K562 (cell line): ENCODE data around the gene DEPDC1. TPM values are rescaled to one million over a fixed set of nuclear protein-coding genes. Genes with fewer than 3 reads are reported as not detected.

Source experiments
- ATAC-seq: fragments of 200-7000 bp; cut with Tn5 transposase; 3 replicates; pipeline ENCODE4 v1.9.1; 2020; ENCODE audit warnings: moderate library complexity
- BruUV-seq: library from RNA; stranded (reverse); fragments of 400-500 nt; replicated peaks from 2 replicates; lab custom pipeline; 2021; lab: Mats Ljungman, UMichigan
- CTCF ChIA-PET: fragments of 300-600 bp; formaldehyde crosslinking; extraction: SDS; loops from one replicate; lab custom pipeline; 2021; ENCODE audit warnings: low intra/inter-chr PET ratio; lab: Yijun Ruan, JAX
- POLR2A ChIA-PET: fragments of 300-600, 350-650 bp; sonication (Branson Sonifier 250); formaldehyde crosslinking; extraction: SDS; loops from one replicate; lab custom pipeline; 2021; ENCODE audit warnings: antibody characterized with exemption, inconsistent platforms; lab: Yijun Ruan, JAX
- DNase-seq, 4 experiments: peaks; one replicate each; pipeline versions ENCODE4 v3.0.0 to v3.0.0-alpha.2; 2011 to 2018; ENCODE audit warnings: low spot score in 3 of 4, mixed read lengths in 3 of 4; ENCODE audit errors: extremely low read depth in 1 of 4
- FAIRE-seq: peaks from 2 replicates; lab custom pipeline; 2011; peaks lifted over from hg19 to GRCh38; lab: Jason Lieb, UNC
- H2AFZ ChIP-seq: 2 replicates; pipeline ENCODE4 v1.6.0; 2011; ENCODE audit warnings: low read depth, low read length, control low read depth, inconsistent platforms
- H3K27ac ChIP-seq: fragments of 200-600 bp; 3 replicates; pipeline ENCODE4 v1.8.0; 2011; ENCODE audit warnings: low read depth, mild to moderate bottlenecking, control low read depth, inconsistent platforms, low read length, moderate library complexity, mixed read lengths; ENCODE audit errors: extremely low read depth
- H3K27me3 ChIP-seq, 2 experiments: fragments of 300-600 bp in 1 of 2; 2 replicates in 1 of 2; 3 replicates in 1 of 2; pipeline versions ENCODE4 v1.6.0 to v1.8.0; 2011; ENCODE audit warnings: inconsistent platforms in 2 of 2, low read length in 2 of 2, mild to moderate bottlenecking in 1 of 2, mixed read lengths in 1 of 2, moderate library complexity in 1 of 2; ENCODE audit not compliant: control insufficient read depth in 2 of 2, insufficient read depth in 2 of 2
- H3K36me3 ChIP-seq: fragments of 300-600 bp; 3 replicates; pipeline ENCODE4 v1.8.0; 2011; ENCODE audit warnings: mild to moderate bottlenecking, low read length, inconsistent platforms; ENCODE audit not compliant: control insufficient read depth, insufficient read depth
- H3K4me1 ChIP-seq, 2 experiments: fragments of 200-600 bp in 1 of 2; replicated peaks in 1 of 2; 2 replicates in 1 of 2; 3 replicates in 1 of 2; pipeline versions ENCODE4 v1.5.1 to v1.8.0; 2011; ENCODE audit warnings: inconsistent platforms in 2 of 2, low read length in 2 of 2, mild to moderate bottlenecking in 1 of 2, mixed read lengths in 1 of 2, moderate library complexity in 1 of 2; ENCODE audit not compliant: control insufficient read depth in 2 of 2, insufficient read depth in 2 of 2
- H3K4me2 ChIP-seq: 2 replicates; pipeline ENCODE4 v1.6.1; 2011; ENCODE audit warnings: low read length, control low read depth, inconsistent platforms, mixed read lengths; ENCODE audit not compliant: insufficient read depth
- H3K4me3 ChIP-seq: fragments of 200-600 bp; sonication (generic), shearing (Covaris generic); 2 replicates; pipeline ENCODE4 v1.5.1; 2016; ENCODE audit warnings: control low read depth, inconsistent platforms
- H3K79me2 ChIP-seq: fragments of 200-600 bp; 3 replicates; pipeline ENCODE4 v1.8.0; 2011; ENCODE audit warnings: low read length, inconsistent platforms; ENCODE audit not compliant: control insufficient read depth, insufficient read depth
- H3K9ac ChIP-seq, 2 experiments: 2 replicates each; pipeline versions ENCODE4 v1.6.0 to v1.6.1; 2011; ENCODE audit warnings: low read depth in 2 of 2, low read length in 2 of 2, control low read depth in 1 of 2, inconsistent platforms in 1 of 2, mild to moderate bottlenecking in 1 of 2, mixed read lengths in 1 of 2; ENCODE audit not compliant: insufficient read depth in 1 of 2
- H3K9me1 ChIP-seq: one replicate; pipeline ENCODE4 v1.6.0; 2011; ENCODE audit warnings: inconsistent platforms, mild to moderate bottlenecking, low read length, moderate library complexity; ENCODE audit not compliant: control insufficient read depth, insufficient read depth
- H3K9me3 ChIP-seq: replicated peaks from 2 replicates; pipeline ENCODE4 v1.5.1; 2011; ENCODE audit warnings: low read depth, low read length, inconsistent platforms; ENCODE audit not compliant: control insufficient read depth, insufficient read depth
- H4K20me1 ChIP-seq: replicated peaks from 2 replicates; pipeline ENCODE4 v1.6.1; 2011; ENCODE audit warnings: low read length, inconsistent platforms, mixed read lengths; ENCODE audit not compliant: control insufficient read depth, insufficient read depth
- BDP1 ChIP-seq: IDR thresholded peaks from 3 replicates; pipeline ENCODE4 v1.6.1; 2011; ENCODE audit not compliant: insufficient read length, insufficient read depth
- NFATC3 ChIP-seq: fragments of 450-650 bp; IDR thresholded peaks from 2 replicates; pipeline ENCODE4 v1.6.1; 2017; ENCODE audit warnings: mild to moderate bottlenecking
- REST ChIP-seq, 2 experiments: fragments of 450-650 bp; formaldehyde crosslinking in 1 of 2; IDR thresholded peaks; 2 replicates each; pipeline versions ENCODE4 v1.4.0 to v1.6.1; 2014 to 2020; ENCODE audit warnings: mild to moderate bottlenecking in 2 of 2, borderline replicate concordance in 1 of 2, low read depth in 1 of 2
- ZNF165 ChIP-seq: fragments of 250-450 bp; sonication (Bioruptor Pico); IDR thresholded peaks from 2 replicates; pipeline ENCODE4 v1.4.0; 2020; ENCODE audit warnings: borderline replicate concordance
- ZNF217 ChIP-seq: sonication (generic); formaldehyde crosslinking; IDR thresholded peaks from 2 replicates; pipeline ENCODE4 v1.8.0; 2022; ENCODE audit warnings: mild to moderate bottlenecking, missing genetic modification reagents
- ZNF24 ChIP-seq: fragments of 450-650 bp; IDR thresholded peaks from 2 replicates; pipeline ENCODE4 v1.6.1; 2016
- WGBS: fragments of 100-300 bp; shearing (Covaris generic); methylation state at CpG from one replicate; pipeline ENCODE4 v1.1.6; 2016; ENCODE audit warnings: low coverage, mixed read lengths; ENCODE audit not compliant: insufficient coverage; ENCODE audit errors: missing lambda C conversion rate; 5-methylcytosine and 5-hydroxymethylcytosine counted together
- in situ Hi-C: fragments of 300-500 bp; cut with MboI; formaldehyde crosslinking; loops from 4 replicates; pipeline ENCODE4 v1.15.0; 2018; ENCODE audit warnings: inconsistent platforms, mixed read lengths
- intact Hi-C: fragments of 100-400 bp; cut with micrococcal nuclease; formaldehyde crosslinking; loops from 2 replicates; pipeline ENCODE4 v1.14.2; 2022
- polyA plus RNA-seq, 8 experiments: library from polyadenylated mRNA; depleted of rRNA in 4 of 8; stranded (reverse) in 5 of 8; unstranded in 3 of 8; fragments of >200 nt; fragmentation: Nextera tagmentation in 2 of 8; fragmentation: Illumina TruSeq in 1 of 8; extraction: Ambion mirVana in 2 of 8; extraction: Trizol in 1 of 8; gene quantifications; 2 replicates each; pipeline versions ENCODE4 v1.2.1 to v1.2.3, GENCODE V29; 2011 to 2014; ENCODE audit warnings: inconsistent platforms in 1 of 8, missing spikeins in 1 of 8
- total RNA-seq, 7 experiments: library from RNA; depleted of rRNA in 6 of 7; stranded (reverse); fragments of >200 nt in 6 of 7; fragmentation: Illumina TruSeq in 2 of 7; extraction: Trizol in 2 of 7; gene quantifications; 2 replicates each; pipeline versions ENCODE4 v1.2.1 to v1.2.3, GENCODE V29; 2011 to 2021; ENCODE audit warnings: low replicate concordance in 1 of 7
- TF ChIP-seq, protein P1 (sequence below): fragments of 250-450 bp; sonication (Bioruptor Pico); IDR thresholded peaks from 2 replicates; pipeline ENCODE4 v1.5.0; 2020; ENCODE audit warnings: mild to moderate bottlenecking

The DEPDC1 gene
- total and polyA plus RNA-seq, 9 of the 15 experiments (the other 6 are each of a cell fraction or from before 2014, with no cell fraction given): 9.9 to 28.3 (median 17.8) TPM

DNA sequence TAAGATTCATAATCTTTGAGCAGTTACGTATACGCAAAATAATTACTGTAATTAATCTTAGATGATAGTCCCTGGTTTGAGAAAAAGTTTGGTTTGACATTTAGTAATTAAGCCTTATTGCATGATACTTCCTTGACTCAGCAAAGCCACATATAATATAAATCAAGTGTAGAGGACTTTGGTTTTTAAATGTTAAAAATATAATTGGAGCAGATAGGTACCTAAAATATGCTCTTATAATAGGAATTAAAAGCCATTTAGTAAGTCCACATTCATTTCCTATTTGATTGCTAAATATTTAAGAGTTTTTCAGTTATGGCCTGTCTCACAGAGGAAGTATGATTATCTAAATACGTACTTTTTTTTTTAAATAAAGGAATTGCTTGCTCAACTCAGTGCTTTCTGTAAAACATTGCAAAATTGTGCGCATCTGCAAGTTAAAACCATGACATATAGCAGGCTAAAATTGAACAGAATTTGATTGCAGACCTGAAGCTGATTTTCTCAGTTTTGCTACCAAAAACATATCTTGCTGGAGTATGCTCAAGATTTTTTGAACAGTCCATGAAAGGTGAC, 67.6 kb downstream of the DEPDC1 start:
- in situ Hi-C loops: no loop called here
- Histone ChIP-seq H3K79me2 (no peaks in the 10 kb centered on the region), H3K9ac (no peak overlapping the region), H3K36me3 (no peaks in the 10 kb centered on the region), H3K9me3 (no peaks in the 10 kb centered on the region), H3K4me3 (no peak overlapping the region), H3K4me1 (no peaks in the 10 kb centered on the region), H3K27ac (no peak overlapping the region), H3K27me3 (no peaks in the 10 kb centered on the region), H4K20me1 (no peaks in the 10 kb centered on the region), H3K9me1 (no peaks in the 10 kb centered on the region), H3K4me2 (no peak overlapping the region), H2AFZ (no peak overlapping the region)
- WGBS: 8% methylated on average over 4 of the region's 4 CpGs
- TF ChIP-seq ZNF217 (CRISPR knock-in tag) (no peak), ZNF165 (no peak), BDP1 (no peak), NFATC3 (no peak), REST (IDR thresholded peaks at IDR 0.05; ENCODE audit: borderline replicate concordance) (no peak), REST (CRISPR knock-in tag; IDR thresholded peaks at IDR 0.05; ENCODE audit: low read depth) (no peak), ZNF24 (no peak)
- TF ChIP-seq, protein P1, sequence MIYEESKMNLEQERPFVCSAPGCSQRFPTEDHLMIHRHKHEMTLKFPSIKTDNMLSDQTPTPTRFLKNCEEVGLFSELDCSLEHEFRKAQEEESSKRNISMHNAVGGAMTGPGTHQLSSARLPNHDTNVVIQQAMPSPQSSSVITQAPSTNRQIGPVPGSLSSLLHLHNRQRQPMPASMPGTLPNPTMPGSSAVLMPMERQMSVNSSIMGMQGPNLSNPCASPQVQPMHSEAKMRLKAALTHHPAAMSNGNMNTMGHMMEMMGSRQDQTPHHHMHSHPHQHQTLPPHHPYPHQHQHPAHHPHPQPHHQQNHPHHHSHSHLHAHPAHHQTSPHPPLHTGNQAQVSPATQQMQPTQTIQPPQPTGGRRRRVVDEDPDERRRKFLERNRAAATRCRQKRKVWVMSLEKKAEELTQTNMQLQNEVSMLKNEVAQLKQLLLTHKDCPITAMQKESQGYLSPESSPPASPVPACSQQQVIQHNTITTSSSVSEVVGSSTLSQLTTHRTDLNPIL (CRISPR knock-in tag): no peak
- ChIA-PET POLR2A (no interaction called here), CTCF (no interaction called here)
- intact Hi-C loops: no loop called here
- no peak for DNase-seq
- no TSS peak for BruUV-seq
- FAIRE-seq: no peak
- ATAC-seq: no peak
